Smooth muscle cell (in vitro differentiated cells): ENCODE measurements around the gene NFASC. TPM values are rescaled to one million over a fixed set of nuclear protein-coding genes. Genes with fewer than 3 reads are reported as not detected.

ENCODE experiments used
- DNase-seq: peaks from one replicate; lab custom pipeline; 2025; ENCODE audit not compliant: unreplicated experiment; lab: John Stamatoyannopoulos, UW
- H2AFZ ChIP-seq: fragments of 200-600 bp; sonication (generic); 2 replicates; pipeline ENCODE4 v1.6.0; 2016; ENCODE audit warnings: antibody characterized with exemption, low read depth, mild to moderate bottlenecking
- H3F3A ChIP-seq: fragments of 200-600 bp; sonication (generic); 2 replicates; pipeline ENCODE4 v1.6.0; 2017; ENCODE audit warnings: antibody characterized with exemption, low read depth
- H3K27ac ChIP-seq: fragments of 200-600 bp; sonication (generic); 2 replicates; pipeline ENCODE4 v1.5.1; 2016; ENCODE audit warnings: low read depth, mild to moderate bottlenecking
- H3K27me3 ChIP-seq: fragments of 200-600 bp; sonication (generic); 2 replicates; pipeline ENCODE4 v1.6.1; 2016; ENCODE audit warnings: low read depth, mild to moderate bottlenecking
- H3K36me3 ChIP-seq: fragments of 200-600 bp; sonication (generic); 2 replicates; pipeline ENCODE4 v1.5.1; 2016; ENCODE audit warnings: low read depth
- H3K4me1 ChIP-seq: fragments of 200-600 bp; sonication (generic); 2 replicates; pipeline ENCODE4 v1.5.1; 2016; ENCODE audit warnings: low read depth
- H3K4me2 ChIP-seq: fragments of 200-600 bp; sonication (generic); 2 replicates; pipeline ENCODE4 v1.6.0; 2016; ENCODE audit warnings: mild to moderate bottlenecking
- H3K4me3 ChIP-seq: fragments of 200-600 bp; sonication (generic); 2 replicates; pipeline ENCODE4 v1.5.1; 2016; ENCODE audit warnings: mild to moderate bottlenecking
- H3K79me2 ChIP-seq: fragments of 200-600 bp; sonication (generic); 2 replicates; pipeline ENCODE4 v1.6.0; 2016; ENCODE audit warnings: low read depth, mild to moderate bottlenecking
- H3K9ac ChIP-seq: fragments of 200-600 bp; sonication (generic); 2 replicates; pipeline ENCODE4 v1.6.0; 2016; ENCODE audit warnings: low read depth
- H3K9me3 ChIP-seq: fragments of 200-600 bp; sonication (generic); replicated peaks from 2 replicates; pipeline ENCODE4 v1.5.1; 2016; ENCODE audit warnings: low read depth
- H4K20me1 ChIP-seq: fragments of 200-600 bp; sonication (generic); 2 replicates; pipeline ENCODE4 v1.6.0; 2016; ENCODE audit warnings: low read depth
- WGBS: methylation state at CpG from one replicate; pipeline ENCODE4 v1.1.7; 2016; ENCODE audit warnings: low lambda C conversion rate; 5-methylcytosine and 5-hydroxymethylcytosine counted together
- polyA plus RNA-seq: library from polyadenylated mRNA; unstranded; fragments of >200 nt; fragmentation: Nextera tagmentation; extraction: Ambion mirVana; gene quantifications from 2 replicates; pipeline ENCODE4 v1.2.1, GENCODE V29; 2016
- total RNA-seq: library from RNA; depleted of rRNA; stranded (reverse); fragments of >200 nt; gene quantifications from 2 replicates; pipeline ENCODE4 v1.2.3, GENCODE V29; 2014
- TF ChIP-seq, protein P1 (sequence below): fragments of 200-600 bp; sonication (generic); IDR thresholded peaks from 2 replicates; pipeline ENCODE4 v1.5.1; 2017; ENCODE audit warnings: borderline replicate concordance, mild to moderate bottlenecking, antibody characterized with exemption; ENCODE audit not compliant: insufficient read depth, poor library complexity, severe bottlenecking

Gene NFASC
- total and polyA plus RNA-seq, 2 experiments from 2014 or later: 0.09 to 0.63 TPM

DNA sequence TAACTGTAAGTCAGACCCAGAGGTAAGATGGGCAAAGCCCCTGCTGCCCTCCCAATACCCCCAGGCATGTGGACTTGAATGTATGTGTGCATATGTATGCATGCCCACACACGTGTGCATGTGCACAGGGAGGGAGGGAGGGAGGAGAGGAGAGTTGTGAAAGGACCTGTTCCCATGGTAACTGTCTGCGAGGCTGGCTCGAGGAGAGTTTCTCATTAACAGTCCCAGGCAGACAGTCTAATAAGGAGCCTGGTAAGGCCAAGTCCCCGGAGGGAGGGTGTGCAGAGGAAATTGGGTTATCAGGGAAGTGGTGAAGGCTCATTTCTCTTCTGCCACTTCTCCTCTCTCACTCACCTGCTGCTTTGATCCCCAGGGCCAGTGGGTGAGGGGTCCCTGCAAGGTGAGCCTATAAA lies 74.9 kb downstream of the NFASC start:
- no peak overlapping the region for H3K9ac ChIP-seq
- H3K79me2 ChIP-seq: no peaks in the 10 kb centered on the region
- no peak for DNase-seq
- H3K4me3 ChIP-seq: no peak overlapping the region
- TF ChIP-seq, protein P1, sequence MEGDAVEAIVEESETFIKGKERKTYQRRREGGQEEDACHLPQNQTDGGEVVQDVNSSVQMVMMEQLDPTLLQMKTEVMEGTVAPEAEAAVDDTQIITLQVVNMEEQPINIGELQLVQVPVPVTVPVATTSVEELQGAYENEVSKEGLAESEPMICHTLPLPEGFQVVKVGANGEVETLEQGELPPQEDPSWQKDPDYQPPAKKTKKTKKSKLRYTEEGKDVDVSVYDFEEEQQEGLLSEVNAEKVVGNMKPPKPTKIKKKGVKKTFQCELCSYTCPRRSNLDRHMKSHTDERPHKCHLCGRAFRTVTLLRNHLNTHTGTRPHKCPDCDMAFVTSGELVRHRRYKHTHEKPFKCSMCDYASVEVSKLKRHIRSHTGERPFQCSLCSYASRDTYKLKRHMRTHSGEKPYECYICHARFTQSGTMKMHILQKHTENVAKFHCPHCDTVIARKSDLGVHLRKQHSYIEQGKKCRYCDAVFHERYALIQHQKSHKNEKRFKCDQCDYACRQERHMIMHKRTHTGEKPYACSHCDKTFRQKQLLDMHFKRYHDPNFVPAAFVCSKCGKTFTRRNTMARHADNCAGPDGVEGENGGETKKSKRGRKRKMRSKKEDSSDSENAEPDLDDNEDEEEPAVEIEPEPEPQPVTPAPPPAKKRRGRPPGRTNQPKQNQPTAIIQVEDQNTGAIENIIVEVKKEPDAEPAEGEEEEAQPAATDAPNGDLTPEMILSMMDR: no peak
- peaks cover 16% of the 10 kb centered on the region for H3K27me3 ChIP-seq
- H3K4me1 ChIP-seq: peaks cover 8% of the 10 kb centered on the region
- no peaks in the 10 kb centered on the region for H4K20me1 ChIP-seq
- H3K36me3 ChIP-seq: no peaks in the 10 kb centered on the region
- no peak overlapping the region for H3K27ac ChIP-seq
- H3F3A ChIP-seq: no peaks in the 10 kb centered on the region
- no peak overlapping the region for H2AFZ ChIP-seq
- 57% methylated on average over 3 of the region's 4 CpGs for WGBS
- H3K4me2 ChIP-seq: no peak overlapping the region
- no peaks in the 10 kb centered on the region for H3K9me3 ChIP-seq

DNA sequence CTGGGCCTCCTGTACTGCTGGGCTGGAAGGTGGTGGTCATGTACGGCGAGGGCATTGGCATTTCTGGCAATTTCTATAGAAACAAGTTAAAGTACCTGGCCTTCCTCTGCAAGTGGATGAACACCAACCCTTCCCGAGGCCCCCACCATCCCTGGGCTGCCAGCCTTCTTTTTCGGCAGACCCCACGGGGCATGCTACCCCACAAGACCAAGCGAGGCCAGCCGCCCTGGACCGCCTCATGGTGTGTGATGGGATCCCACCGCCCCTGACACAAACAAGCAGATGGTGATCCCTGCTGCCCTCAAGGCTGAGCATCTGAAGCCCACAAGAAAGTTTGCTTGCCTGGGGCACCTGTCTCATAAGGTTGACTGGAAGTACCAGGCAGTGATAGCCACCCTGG lies 76.0 kb downstream of the NFASC start:
- Histone ChIP-seq H3K4me2 (no peak overlapping the region), H3K27ac (no peak overlapping the region), H3K9me3 (no peaks in the 10 kb centered on the region), H3K4me1 (no peaks in the 10 kb centered on the region), H3K27me3 (peaks cover 16% of the 10 kb centered on the region), H3F3A (no peaks in the 10 kb centered on the region), H3K9ac (no peak overlapping the region), H3K4me3 (no peak overlapping the region), H2AFZ (no peak overlapping the region), H3K36me3 (no peaks in the 10 kb centered on the region), H3K79me2 (no peaks in the 10 kb centered on the region), H4K20me1 (no peaks in the 10 kb centered on the region)
- WGBS: 93% methylated on average over 9 of the region's 9 CpGs
- no peak for DNase-seq
- TF ChIP-seq, protein P1: no peak

DNA sequence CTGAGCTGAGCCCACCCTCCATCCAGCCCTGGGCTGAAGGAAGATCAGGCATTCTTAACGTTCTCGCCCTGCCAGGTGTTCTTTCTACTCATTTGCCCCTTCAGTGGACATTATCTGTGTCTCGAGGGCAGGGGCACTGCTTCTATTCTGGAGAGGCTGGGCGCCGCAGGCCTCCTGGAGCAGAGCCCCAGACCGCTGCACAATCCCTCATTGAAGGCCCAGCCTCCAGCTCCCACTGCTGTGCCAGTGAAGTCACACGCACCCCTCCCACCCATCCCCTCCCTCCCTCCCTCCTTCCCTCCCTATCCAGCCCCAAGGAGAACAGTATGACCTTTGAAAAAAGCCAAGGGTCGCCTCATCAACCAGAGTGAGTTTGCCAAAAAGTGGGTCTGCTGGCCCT lies 76.7 kb downstream of the NFASC start:
- H2AFZ ChIP-seq: no peak overlapping the region
- no peaks in the 10 kb centered on the region for H4K20me1 ChIP-seq
- H3K27ac ChIP-seq: no peak overlapping the region
- 92% methylated on average over 7 of the region's 8 CpGs for WGBS
- H3K4me3 ChIP-seq: no peak overlapping the region
- H3K79me2 ChIP-seq: no peaks in the 10 kb centered on the region
- H3K27me3 ChIP-seq: peaks cover 16% of the 10 kb centered on the region
- no peak for DNase-seq
- H3K4me1 ChIP-seq: no peaks in the 10 kb centered on the region
- no peaks in the 10 kb centered on the region for H3K36me3 ChIP-seq
- no peak overlapping the region for H3K9ac ChIP-seq
- H3F3A ChIP-seq: no peaks in the 10 kb centered on the region
- no peaks in the 10 kb centered on the region for H3K9me3 ChIP-seq
- TF ChIP-seq, protein P1: no peak
- no peak overlapping the region for H3K4me2 ChIP-seq

DNA sequence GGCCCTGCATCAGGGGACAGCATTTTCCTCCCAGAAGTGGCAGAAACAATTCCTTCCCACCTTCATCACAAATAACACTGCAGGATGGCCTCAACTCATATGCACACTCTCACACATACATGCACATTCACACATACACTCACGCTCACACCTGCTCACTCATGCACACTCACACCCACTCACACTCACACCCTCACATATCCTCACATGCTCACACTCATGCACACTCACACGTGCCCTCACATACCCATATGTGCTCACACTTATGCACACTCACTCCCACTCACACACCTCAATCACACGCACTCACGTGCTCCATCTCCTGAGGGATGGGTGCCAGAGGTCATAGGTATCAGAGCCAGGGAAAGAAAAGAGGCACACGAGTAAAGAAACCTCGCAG lies 77.1 kb downstream of the NFASC start:
- H3F3A ChIP-seq: no peaks in the 10 kb centered on the region
- no peak overlapping the region for H3K9ac ChIP-seq
- H3K9me3 ChIP-seq: no peaks in the 10 kb centered on the region
- 68% methylated on average over 6 of the region's 6 CpGs for WGBS
- no peak overlapping the region for H3K4me2 ChIP-seq
- no peaks in the 10 kb centered on the region for H3K79me2 ChIP-seq
- no peaks in the 10 kb centered on the region for H3K4me1 ChIP-seq
- H4K20me1 ChIP-seq: no peaks in the 10 kb centered on the region
- H3K27me3 ChIP-seq: peaks cover 16% of the 10 kb centered on the region
- no peak overlapping the region for H2AFZ ChIP-seq
- H3K36me3 ChIP-seq: no peaks in the 10 kb centered on the region
- DNase-seq: no peak
- H3K27ac ChIP-seq: no peak overlapping the region
- H3K4me3 ChIP-seq: no peak overlapping the region
- TF ChIP-seq, protein P1: no peak
